Glutamatergic neuron (in vitro differentiated cells): ENCODE data around the gene ARHGEF39. TPM values are rescaled to one million over a fixed set of nuclear protein-coding genes. Genes with fewer than 3 reads are reported as not detected.

Experiments
- DNase-seq: peaks from one replicate; pipeline ENCODE4 v3.0.0; 2022
- H3K27ac Mint-ChIP-seq: one replicate; pipeline ENCODE4 v1.8.0; 2020; ENCODE audit warnings: mild to moderate bottlenecking, mixed read lengths, inconsistent platforms; ENCODE audit not compliant: unreplicated experiment
- H3K27me3 Mint-ChIP-seq: one replicate; pipeline ENCODE4 v1.8.0; 2020; ENCODE audit warnings: mild to moderate bottlenecking, moderate library complexity, mixed read lengths, inconsistent platforms; ENCODE audit not compliant: unreplicated experiment
- H3K36me3 Mint-ChIP-seq: one replicate; pipeline ENCODE4 v1.8.0; 2020; ENCODE audit warnings: mild to moderate bottlenecking, mixed read lengths, inconsistent platforms; ENCODE audit not compliant: unreplicated experiment
- H3K4me1 Mint-ChIP-seq: one replicate; pipeline ENCODE4 v1.8.0; 2020; ENCODE audit warnings: mild to moderate bottlenecking, low read depth, mixed read lengths, inconsistent platforms; ENCODE audit not compliant: unreplicated experiment
- H3K4me3 Mint-ChIP-seq: one replicate; pipeline ENCODE4 v1.8.0; 2020; ENCODE audit warnings: mild to moderate bottlenecking, mixed read lengths, inconsistent platforms; ENCODE audit not compliant: unreplicated experiment
- H3K9me3 Mint-ChIP-seq: one replicate; pipeline ENCODE4 v1.8.0; 2020; ENCODE audit warnings: mild to moderate bottlenecking, moderate library complexity, mixed read lengths, inconsistent platforms; ENCODE audit not compliant: unreplicated experiment
- CTCF ChIP-seq: fragments of 200-600 bp; sonication (generic); IDR thresholded peaks from one replicate; pipeline ENCODE4 v1.5.0; 2021; ENCODE audit not compliant: partially characterized antibody, unreplicated experiment
- total RNA-seq: library from RNA; stranded (reverse); fragmentation: NEBNext Ultra II Directional; extraction: Animal tissue kit (Norgen Biotek cat#: 25700); gene quantifications from one replicate; pipeline ENCODE4 v1.2.1, GENCODE V29; 2021; ENCODE audit not compliant: unreplicated experiment

The ARHGEF39 gene
- total RNA-seq, 1 donor from 2014 or later, result 2.6 TPM

- TF ChIP-seq CTCF, result no peak
- no peaks in the 10 kb centered on the region for H3K4me1 Mint-ChIP-seq
- H3K36me3 Mint-ChIP-seq, result no peaks in the 10 kb centered on the region
- H3K4me3 Mint-ChIP-seq, result no peak overlapping the region
- no peaks in the 10 kb centered on the region for H3K27me3 Mint-ChIP-seq
- no peak overlapping the region for H3K27ac Mint-ChIP-seq
- H3K9me3 Mint-ChIP-seq, result no peaks in the 10 kb centered on the region
- DNase-seq, result no peak
Observed at GRCh38 chr9:35629597-35629996, 35.4 kb downstream of the ARHGEF39 start.

GRCh38 chr9:35628389-35628991 lies 36.5 kb downstream of the ARHGEF39 start:
- TF ChIP-seq CTCF, result no peak
- Mint-ChIP-seq H3K27me3 (no peaks in the 10 kb centered on the region), H3K27ac (no peak overlapping the region), H3K9me3 (no peaks in the 10 kb centered on the region), H3K4me1 (no peaks in the 10 kb centered on the region), H3K4me3 (no peak overlapping the region), H3K36me3 (no peaks in the 10 kb centered on the region)
- no peak for DNase-seq

- H3K36me3 Mint-ChIP-seq, result no peaks in the 10 kb centered on the region
- H3K4me3 Mint-ChIP-seq, result no peak overlapping the region
- no peak for DNase-seq
- H3K4me1 Mint-ChIP-seq, result no peaks in the 10 kb centered on the region
- no peak for TF ChIP-seq CTCF
- H3K9me3 Mint-ChIP-seq, result no peaks in the 10 kb centered on the region
- no peaks in the 10 kb centered on the region for H3K27me3 Mint-ChIP-seq
- no peak overlapping the region for H3K27ac Mint-ChIP-seq
Observed at GRCh38 chr9:35627575-35627974, 37.4 kb downstream of the ARHGEF39 start.

GRCh38 chr9:35619800-35620158 lies 45.2 kb downstream of the ARHGEF39 start:
- no peak for DNase-seq
- Mint-ChIP-seq H3K36me3 (peaks cover 8% of the 10 kb centered on the region), H3K27ac (peak overlapping the region; percentile 12), H3K9me3 (peaks cover 4% of the 10 kb centered on the region), H3K4me3 (no peak overlapping the region), H3K4me1 (peaks cover 6% of the 10 kb centered on the region), H3K27me3 (peaks cover 17% of the 10 kb centered on the region)
- no peak for TF ChIP-seq CTCF

- DNase-seq, result no peak
Observed at GRCh38 chr9:35618854-35619799, 45.9 kb downstream of the ARHGEF39 start.

More at GRCh38 chr9:35618854-35619799, 45.9 kb downstream of the ARHGEF39 start:
- H3K9me3 Mint-ChIP-seq, result peaks cover 4% of the 10 kb centered on the region
- peaks cover 20% of the 10 kb centered on the region for H3K27me3 Mint-ChIP-seq
- peaks cover 8% of the 10 kb centered on the region for H3K36me3 Mint-ChIP-seq
- no peak for TF ChIP-seq CTCF
- H3K4me3 Mint-ChIP-seq, result no peak overlapping the region
- H3K27ac Mint-ChIP-seq, result no peak overlapping the region
- H3K4me1 Mint-ChIP-seq, result peaks cover 6% of the 10 kb centered on the region
